ENCODE measurements around the gene PPARG.

DNA sequence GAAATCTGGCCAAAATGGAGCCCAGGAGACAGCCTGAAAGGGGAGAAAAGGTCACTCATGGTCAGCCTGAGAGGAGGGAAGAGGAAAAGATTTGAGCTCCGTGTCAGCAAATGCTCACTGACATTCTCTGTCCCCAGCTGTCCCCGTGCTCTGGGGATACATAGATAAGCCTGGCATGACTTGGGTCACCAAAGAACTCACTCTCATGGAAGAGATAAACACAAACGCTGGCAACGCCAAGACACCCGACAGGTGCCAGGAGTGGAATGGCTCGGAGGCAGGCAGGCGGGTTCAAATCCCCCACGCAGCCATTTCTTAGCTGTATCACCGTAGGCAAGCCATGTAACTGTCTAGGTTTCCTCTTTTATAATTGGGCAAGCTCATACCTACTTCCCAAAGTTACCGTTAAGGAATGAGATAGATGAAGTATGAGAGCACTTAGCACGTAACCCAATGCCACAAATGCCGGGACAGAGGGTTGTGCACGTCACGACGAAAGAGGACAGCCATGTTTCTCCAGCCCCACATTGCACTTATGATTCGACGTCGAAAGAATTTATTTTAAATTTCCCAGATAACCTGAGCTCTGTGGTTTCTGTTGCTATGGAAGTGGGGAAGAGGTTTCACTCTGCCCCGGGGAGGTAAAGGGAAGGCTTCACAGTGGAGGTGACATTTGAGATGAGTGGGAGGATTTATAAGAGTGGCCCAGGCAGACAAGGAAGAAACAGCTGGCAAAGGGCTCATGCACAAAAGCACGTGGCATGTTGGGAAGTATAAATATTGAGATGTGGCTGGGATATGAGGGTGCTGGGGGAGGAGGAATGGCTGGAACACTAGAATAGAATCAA lies 154.0 kb downstream of the PPARG start:
- TF ChIP-seq EZH2 (IDR thresholded peaks at IDR 0.05; ENCODE audit: low read depth) (no peak), CTCF (conservative IDR thresholded peaks at IDR 0.05) (no peak)
